Endothelial cell of umbilical vein (primary cell): ENCODE data around the gene NEURL1B. TPM values are rescaled to one million over a fixed set of nuclear protein-coding genes. Genes with fewer than 3 reads are reported as not detected.

Experiments used
- BruUV-seq: library from RNA; stranded (reverse); fragments of 400-500 nt; replicated peaks from 2 replicates; lab custom pipeline; 2021; lab: Mats Ljungman, UMichigan
- CTCF ChIA-PET: fragments of 300-600, 350-600 bp; sonication (Branson Sonifier 250); formaldehyde crosslinking; loops from one replicate; lab custom pipeline; 2021; ENCODE audit warnings: antibody characterized with exemption, inconsistent platforms; lab: Charles Lee
- POLR2A ChIA-PET: fragments of 300-600, 350-600 bp; sonication (Branson Sonifier 250); formaldehyde crosslinking; loops from one replicate; lab custom pipeline; 2021; ENCODE audit warnings: antibody characterized with exemption, inconsistent platforms; lab: Charles Lee
- DNase-seq: peaks from one replicate; pipeline ENCODE4 v3.0.0-alpha.2; 2011; ENCODE audit warnings: low read depth, low spot score
- FAIRE-seq: peaks from 2 replicates; lab custom pipeline; 2011; peaks lifted over from hg19 to GRCh38; lab: Jason Lieb, UNC
- H2AFZ ChIP-seq: 2 replicates; pipeline ENCODE4 v1.6.0; 2012; ENCODE audit warnings: low read depth, low read length, control low read depth, inconsistent platforms
- H3K27ac ChIP-seq: 2 replicates; pipeline ENCODE4 v1.5.1; 2011; ENCODE audit warnings: low read depth, mild to moderate bottlenecking, control low read depth, low read length, moderate library complexity; ENCODE audit not compliant: insufficient read depth
- H3K27me3 ChIP-seq, 2 experiments: 2 replicates each; pipeline versions ENCODE4 v1.6.0 to v1.6.1; 2011; ENCODE audit warnings: low read length in 2 of 2, mixed read lengths in 1 of 2; ENCODE audit not compliant: control insufficient read depth in 2 of 2, insufficient read depth in 2 of 2
- H3K36me3 ChIP-seq, 2 experiments: 2 replicates in 1 of 2; 3 replicates in 1 of 2; pipeline ENCODE4 v1.5.1; 2011; ENCODE audit warnings: low read length in 2 of 2, mild to moderate bottlenecking in 1 of 2, moderate library complexity in 1 of 2; ENCODE audit not compliant: control insufficient read depth in 2 of 2, insufficient read depth in 2 of 2; ENCODE audit errors: extremely low read depth in 1 of 2
- H3K4me1 ChIP-seq: 3 replicates; pipeline ENCODE4 v1.5.1; 2011; ENCODE audit warnings: mild to moderate bottlenecking, low read length; ENCODE audit not compliant: control insufficient read depth, insufficient read depth; ENCODE audit errors: extremely low read depth
- H3K4me2 ChIP-seq: 2 replicates; pipeline ENCODE4 v1.6.1; 2011; ENCODE audit warnings: low read length, control low read depth, mixed read lengths; ENCODE audit not compliant: insufficient read depth
- H3K4me3 ChIP-seq, 3 experiments: fragments of 200-600 bp in 1 of 3; sonication (generic), shearing (Covaris generic) in 1 of 3; replicated peaks in 1 of 3; 2 replicates each; pipeline ENCODE4 v1.5.1; 2011 to 2016; ENCODE audit warnings: control low read depth in 3 of 3, low read length in 3 of 3, mild to moderate bottlenecking in 2 of 3, inconsistent platforms in 1 of 3, low read depth in 1 of 3, moderate library complexity in 1 of 3; ENCODE audit not compliant: insufficient read depth in 1 of 3
- H3K79me2 ChIP-seq: 2 replicates; pipeline ENCODE4 v1.6.0; 2012; ENCODE audit warnings: low read length, inconsistent platforms; ENCODE audit not compliant: control insufficient read depth, insufficient read depth
- H3K9ac ChIP-seq: replicated peaks from 2 replicates; pipeline ENCODE3; 2011; ENCODE audit warnings: low read length, control low read depth; ENCODE audit not compliant: insufficient read depth; ENCODE audit errors: extremely low read depth
- H3K9me1 ChIP-seq: replicated peaks from 3 replicates; pipeline ENCODE4 v1.6.0; 2011; ENCODE audit warnings: mild to moderate bottlenecking, low read length; ENCODE audit not compliant: control insufficient read depth, insufficient read depth; ENCODE audit errors: extremely low read depth
- H3K9me3 ChIP-seq: replicated peaks from 2 replicates; pipeline ENCODE4 v1.5.1; 2012; ENCODE audit warnings: low read length, inconsistent platforms; ENCODE audit not compliant: control insufficient read depth, insufficient read depth
- H4K20me1 ChIP-seq: replicated peaks from 2 replicates; pipeline ENCODE3; 2011; ENCODE audit warnings: mild to moderate bottlenecking, low read length; ENCODE audit not compliant: control insufficient read depth, insufficient read depth; ENCODE audit errors: extremely low read depth
- EZH2 ChIP-seq: IDR thresholded peaks from 2 replicates; pipeline ENCODE4 v1.6.1; 2012; ENCODE audit warnings: borderline replicate concordance, low read depth, mild to moderate bottlenecking, moderate library complexity, low read length, inconsistent platforms; ENCODE audit not compliant: severe bottlenecking
- FOS ChIP-seq: IDR thresholded peaks from 2 replicates; pipeline ENCODE4 v1.6.1; 2011; ENCODE audit warnings: mild to moderate bottlenecking, low read length, moderate library complexity, borderline replicate concordance; ENCODE audit not compliant: insufficient read depth
- GATA2 ChIP-seq: IDR thresholded peaks from 2 replicates; pipeline ENCODE4 v1.7.0; 2011; ENCODE audit warnings: low read depth, mild to moderate bottlenecking, moderate library complexity, mixed read lengths, low read length; ENCODE audit not compliant: insufficient read length, insufficient read depth
- JUN ChIP-seq: IDR thresholded peaks from 2 replicates; pipeline ENCODE4 v1.6.1; 2011; ENCODE audit warnings: borderline replicate concordance, low read depth; ENCODE audit not compliant: insufficient read length, insufficient read depth
- MYC ChIP-seq: IDR thresholded peaks from one replicate; pipeline ENCODE4 v1.6.1; 2011; ENCODE audit warnings: mild to moderate bottlenecking, low read depth, low read length
- POLR2A ChIP-seq: IDR thresholded peaks from 2 replicates; pipeline ENCODE4 v1.6.1; 2012; ENCODE audit warnings: low read depth, mild to moderate bottlenecking, control low read depth, low read length
- POLR2AphosphoS5 ChIP-seq: IDR thresholded peaks from 2 replicates; pipeline ENCODE4 v1.6.1; 2012; ENCODE audit warnings: low read depth, mild to moderate bottlenecking, control low read depth, low read length, moderate library complexity; ENCODE audit not compliant: insufficient read depth
- dilution Hi-C: fragments of 300-500 bp; cut with MboI; formaldehyde crosslinking; loops from one replicate; pipeline ENCODE4 v1.15.0; 2019; ENCODE audit warnings: low sequenced_read_pairs; ENCODE audit not compliant: extremely low pct_ligation_motif_present
- intact Hi-C: fragments of 100-400 bp; cut with micrococcal nuclease; formaldehyde crosslinking; loops from one replicate; pipeline ENCODE4 v1.10.0; 2022
- polyA plus RNA-seq, 4 experiments: library from polyadenylated mRNA; depleted of rRNA in 3 of 4; stranded (reverse) in 3 of 4; unstranded in 1 of 4; fragments of >200 nt; gene quantifications; 2 replicates each; pipeline versions ENCODE4 v1.2.1 to v1.2.3, GENCODE V29; 2011 to 2012; ENCODE audit warnings: missing spikeins in 1 of 4
- total RNA-seq: library from RNA; stranded (reverse); gene quantifications from 2 replicates; pipeline ENCODE4 v1.2.3, GENCODE V29; 2021
- TF ChIP-seq, protein P1 (sequence below): IDR thresholded peaks from 2 replicates; pipeline ENCODE4 v1.6.1; 2011; ENCODE audit not compliant: insufficient read depth, insufficient read length
- TF ChIP-seq, protein P2 (sequence below), 2 donors: IDR thresholded peaks; 1 replicate in 1 of 2; 2 replicates in 1 of 2; pipeline ENCODE4 v1.5.1; 2011; ENCODE audit warnings: low read length in 2 of 2, mild to moderate bottlenecking in 2 of 2, moderate library complexity in 2 of 2, control low read depth in 1 of 2, inconsistent platforms in 1 of 2, low read depth in 1 of 2; ENCODE audit not compliant: insufficient read depth in 1 of 2; ENCODE audit errors: extremely low read depth in 1 of 2

NEURL1B gene
- total and polyA plus RNA-seq, 2 donors (not counting 3 experiments of a cell fraction or from before 2014, with no cell fraction given), result 0.44 to 1.6 TPM

DNA sequence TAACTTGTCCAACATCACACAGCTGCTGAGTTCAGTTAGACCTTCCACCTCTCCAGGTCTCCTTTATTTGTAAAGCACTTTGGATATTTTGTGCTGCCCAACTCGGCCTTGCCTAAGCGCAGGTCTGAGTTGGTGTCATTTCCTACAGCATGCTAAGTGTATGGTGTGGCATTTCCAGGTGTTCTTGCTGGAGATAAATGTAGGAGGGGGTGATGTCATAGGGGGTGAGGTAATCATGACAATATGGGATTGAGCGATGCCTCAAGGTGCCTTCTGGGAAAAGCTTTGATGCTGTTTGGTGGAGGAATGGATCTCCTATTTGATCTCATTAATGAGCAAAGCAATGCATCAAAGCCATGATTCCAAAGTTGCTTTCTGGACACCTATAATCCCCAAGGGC lies 32.3 kb upstream of the NEURL1B start:
- no peaks in the 10 kb centered on the region for H4K20me1 ChIP-seq
- no peaks in the 10 kb centered on the region for H3K9me1 ChIP-seq
- no peak overlapping the region for H3K4me3 ChIP-seq
- TF ChIP-seq JUN (no peak), FOS (no peak), EZH2 (no peak), GATA2 (no peak), POLR2A (no peak), MYC (no peak), POLR2AphosphoS5 (no peak)
- TF ChIP-seq, protein P1, sequence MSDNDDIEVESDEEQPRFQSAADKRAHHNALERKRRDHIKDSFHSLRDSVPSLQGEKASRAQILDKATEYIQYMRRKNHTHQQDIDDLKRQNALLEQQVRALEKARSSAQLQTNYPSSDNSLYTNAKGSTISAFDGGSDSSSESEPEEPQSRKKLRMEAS, result no peak
- TF ChIP-seq, protein P2, sequence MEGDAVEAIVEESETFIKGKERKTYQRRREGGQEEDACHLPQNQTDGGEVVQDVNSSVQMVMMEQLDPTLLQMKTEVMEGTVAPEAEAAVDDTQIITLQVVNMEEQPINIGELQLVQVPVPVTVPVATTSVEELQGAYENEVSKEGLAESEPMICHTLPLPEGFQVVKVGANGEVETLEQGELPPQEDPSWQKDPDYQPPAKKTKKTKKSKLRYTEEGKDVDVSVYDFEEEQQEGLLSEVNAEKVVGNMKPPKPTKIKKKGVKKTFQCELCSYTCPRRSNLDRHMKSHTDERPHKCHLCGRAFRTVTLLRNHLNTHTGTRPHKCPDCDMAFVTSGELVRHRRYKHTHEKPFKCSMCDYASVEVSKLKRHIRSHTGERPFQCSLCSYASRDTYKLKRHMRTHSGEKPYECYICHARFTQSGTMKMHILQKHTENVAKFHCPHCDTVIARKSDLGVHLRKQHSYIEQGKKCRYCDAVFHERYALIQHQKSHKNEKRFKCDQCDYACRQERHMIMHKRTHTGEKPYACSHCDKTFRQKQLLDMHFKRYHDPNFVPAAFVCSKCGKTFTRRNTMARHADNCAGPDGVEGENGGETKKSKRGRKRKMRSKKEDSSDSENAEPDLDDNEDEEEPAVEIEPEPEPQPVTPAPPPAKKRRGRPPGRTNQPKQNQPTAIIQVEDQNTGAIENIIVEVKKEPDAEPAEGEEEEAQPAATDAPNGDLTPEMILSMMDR (IDR thresholded peaks at IDR 0.05; ENCODE audit: extremely low read depth in 1 of 2, insufficient read depth in 1 of 2, low read depth in 1 of 2, low read length in 2 of 2), result no peak
- no peak overlapping the region for H3K9ac ChIP-seq
- no peaks in the 10 kb centered on the region for H3K9me3 ChIP-seq
- H2AFZ ChIP-seq, result no peak overlapping the region
- FAIRE-seq, result no peak
- no peak overlapping the region for H3K4me2 ChIP-seq
- peaks cover 0 to 5% of the 10 kb centered on the region in 2 experiments for H3K27me3 ChIP-seq
- no peaks in the 10 kb centered on the region for H3K79me2 ChIP-seq
- CTCF ChIA-PET, result no interaction called here
- dilution Hi-C loops (no loop called here), intact Hi-C loops (no loop called here)
- BruUV-seq, result no TSS peak
- no peaks in the 10 kb centered on the region for H3K4me1 ChIP-seq
- POLR2A ChIA-PET, result no interaction called here
- H3K27ac ChIP-seq, result no peak overlapping the region
- DNase-seq, result no peak
- no peaks in the 10 kb centered on the region for H3K36me3 ChIP-seq
